NCI-H748 treated with DMSO at 0.1 percent for 48 hours (cell line): Measurements from ENCODE around the gene HDGFL2.
"Not testable (repeated sequence)": the region's sequence is repeated elsewhere in the genome, so short reads cannot be mapped to it uniquely, and the experiment has no call there.

ENCODE experiments used
- DNase-seq: peaks from one replicate; lab custom pipeline; 2025; lab: John Stamatoyannopoulos, UW

HDGFL2 gene

GRCh38 chr19:4536798-4537197 lies 64.7 kb downstream of the HDGFL2 start:
- DNase-seq, result no peak

- DNase-seq, result no peak
Observed at GRCh38 chr19:4537953-4538600, 66.0 kb downstream of the HDGFL2 start.

- DNase-seq, result no peak
Observed at GRCh38 chr19:4538601-4538954, 66.5 kb downstream of the HDGFL2 start.

GRCh38 chr19:4539169-4539692 lies 67.1 kb downstream of the HDGFL2 start:
- no peak for DNase-seq

GRCh38 chr19:4539693-4540581 lies 67.8 kb downstream of the HDGFL2 start, which contains the start of gene LRG1:
LRG1 (minus strand) TSS chr19:4540036; CDS start chr19:4540013, 23 bp downstream.
- DNase-seq, result no peak

- no peak for DNase-seq
Observed at GRCh38 chr19:4541114-4541805, 69.2 kb downstream of the HDGFL2 start.

GRCh38 chr19:4541806-4542145 lies 69.7 kb downstream of the HDGFL2 start:
- DNase-seq, result not testable (repeated sequence)

- DNase-seq, result no peak
Observed at GRCh38 chr19:4542896-4543841, 71.1 kb downstream of the HDGFL2 start.

- no peak for DNase-seq
Observed at GRCh38 chr19:4543842-4544647, 71.9 kb downstream of the HDGFL2 start.

GRCh38 chr19:4547303-4548237 lies 75.5 kb downstream of the HDGFL2 start:
- DNase-seq, result no peak

- no peak for DNase-seq
Observed at GRCh38 chr19:4548238-4548584, 76.1 kb downstream of the HDGFL2 start.

- no peak for DNase-seq
Observed at GRCh38 chr19:4550018-4550417, 77.9 kb downstream of the HDGFL2 start.

GRCh38 chr19:4550479-4551050 lies 78.5 kb downstream of the HDGFL2 start:
- no peak for DNase-seq
